Parathyroid adenoma (tissue), 2 donors: Measurements from ENCODE around the gene OSBPL5.

Experiments used
- H2AFZ ChIP-seq: fragments of 300-600 bp; sonication (generic); one replicate; pipeline ENCODE4 v1.7.0; 2017; ENCODE audit warnings: antibody characterized with exemption, mild to moderate bottlenecking
- H3K27ac ChIP-seq: fragments of 300-600 bp; sonication (generic); one replicate; pipeline ENCODE4 v1.7.0; 2017
- H3K27me3 ChIP-seq: fragments of 300-600 bp; sonication (generic); one replicate; pipeline ENCODE4 v1.7.0; 2017; ENCODE audit warnings: low read length; ENCODE audit not compliant: control insufficient read depth, insufficient read depth
- H3K36me3 ChIP-seq: fragments of 300-600 bp; sonication (generic); one replicate; pipeline ENCODE4 v1.7.0; 2017; ENCODE audit warnings: low read length; ENCODE audit not compliant: control insufficient read depth, insufficient read depth
- H3K4me1 ChIP-seq: fragments of 300-600 bp; sonication (generic); one replicate; pipeline ENCODE4 v1.7.0; 2017; ENCODE audit warnings: control low read depth
- H3K4me2 ChIP-seq: fragments of 300-600 bp; sonication (generic); one replicate; pipeline ENCODE4 v1.7.0; 2017; ENCODE audit warnings: low read length
- H3K4me3 ChIP-seq: fragments of 300-600 bp; sonication (generic); one replicate; pipeline ENCODE4 v1.7.0; 2017; ENCODE audit warnings: low read depth, low read length
- H3K79me2 ChIP-seq: fragments of 300-600 bp; sonication (generic); one replicate; pipeline ENCODE4 v1.7.0; 2017; ENCODE audit warnings: control low read depth
- H3K9ac ChIP-seq: fragments of 300-600 bp; sonication (generic); one replicate; pipeline ENCODE4 v1.7.0; 2017; ENCODE audit warnings: mild to moderate bottlenecking
- H3K9me3 ChIP-seq: fragments of 300-600 bp; sonication (generic); one replicate; pipeline ENCODE4 v1.7.0; 2017; ENCODE audit warnings: low read length; ENCODE audit not compliant: control insufficient read depth
- CTCF ChIP-seq: fragments of 300-600 bp; sonication (generic); IDR thresholded peaks from one replicate; pipeline ENCODE4 v1.7.0; 2017; ENCODE audit warnings: antibody characterized with exemption, mild to moderate bottlenecking
- donor health status: primary hyperparathyroidism.

OSBPL5 gene

GRCh38 chr11:3132831-3133260, 32.3 kb downstream of the OSBPL5 start:
- no peaks in the 10 kb centered on the region for H3K4me1 ChIP-seq
- no peak overlapping the region for H3K27ac ChIP-seq
- no peaks in the 10 kb centered on the region for H3K79me2 ChIP-seq
- no peak overlapping the region for H3K4me2 ChIP-seq
- TF ChIP-seq CTCF = no peak
- no peak overlapping the region for H3K9ac ChIP-seq
- no peak overlapping the region for H3K4me3 ChIP-seq
- no peaks in the 10 kb centered on the region for H3K9me3 ChIP-seq
- no peak overlapping the region for H2AFZ ChIP-seq
- H3K27me3 ChIP-seq = no peaks in the 10 kb centered on the region
- no peaks in the 10 kb centered on the region for H3K36me3 ChIP-seq

- no peaks in the 10 kb centered on the region for H3K9me3 ChIP-seq
- H3K4me2 ChIP-seq = no peak overlapping the region
- H3K27me3 ChIP-seq = no peaks in the 10 kb centered on the region
- no peaks in the 10 kb centered on the region for H3K36me3 ChIP-seq
- no peak for TF ChIP-seq CTCF
- H2AFZ ChIP-seq = no peak overlapping the region
- H3K4me1 ChIP-seq = no peaks in the 10 kb centered on the region
- H3K4me3 ChIP-seq = no peak overlapping the region
- no peak overlapping the region for H3K9ac ChIP-seq
- H3K79me2 ChIP-seq = no peaks in the 10 kb centered on the region
- no peak overlapping the region for H3K27ac ChIP-seq
Measured at GRCh38 chr11:3132271-3132781, 32.8 kb downstream of the OSBPL5 start.

- no peaks in the 10 kb centered on the region for H3K4me1 ChIP-seq
- H2AFZ ChIP-seq = no peak overlapping the region
- H3K79me2 ChIP-seq = no peaks in the 10 kb centered on the region
- no peak overlapping the region for H3K4me3 ChIP-seq
- TF ChIP-seq CTCF = no peak
- H3K4me2 ChIP-seq = no peak overlapping the region
- no peaks in the 10 kb centered on the region for H3K36me3 ChIP-seq
- no peak overlapping the region for H3K9ac ChIP-seq
- no peaks in the 10 kb centered on the region for H3K27me3 ChIP-seq
- H3K27ac ChIP-seq = no peak overlapping the region
- H3K9me3 ChIP-seq = no peaks in the 10 kb centered on the region
Measured at GRCh38 chr11:3131330-3131941, 33.7 kb downstream of the OSBPL5 start.

- Histone ChIP-seq H3K4me3 (no peak overlapping the region), H2AFZ (no peak overlapping the region), H3K9ac (no peak overlapping the region), H3K4me2 (no peak overlapping the region), H3K4me1 (no peaks in the 10 kb centered on the region), H3K27me3 (no peaks in the 10 kb centered on the region), H3K9me3 (no peaks in the 10 kb centered on the region), H3K36me3 (no peaks in the 10 kb centered on the region), H3K27ac (no peak overlapping the region), H3K79me2 (no peaks in the 10 kb centered on the region)
- no peak for TF ChIP-seq CTCF
Measured at GRCh38 chr11:3130269-3131071, 34.6 kb downstream of the OSBPL5 start.
